Subcutaneous adipose tissue (tissue), 4 donors: ENCODE measurements around the gene LRATD1. TPM values are rescaled to one million over a fixed set of nuclear protein-coding genes. Genes with fewer than 3 reads are reported as not detected.

Source experiments
- CTCF ChIP-seq: fragments of 450-650 bp; IDR thresholded peaks from one replicate; pipeline ENCODE4 v1.5.1; 2016; ENCODE audit warnings: low read depth, mild to moderate bottlenecking, control low read depth, antibody characterized with exemption, moderate library complexity
- total RNA-seq, 4 donors: library from RNA; depleted of rRNA; stranded (reverse); fragments of >200 nt; gene quantifications; one replicate each; pipeline ENCODE4 v1.1.0, GENCODE V29; 2016

Gene LRATD1
- total RNA-seq, 4 donors from 2014 or later: 0.44 to 1.5 (median 1.2) TPM

- TF ChIP-seq CTCF: no peak
Observed at GRCh38 chr2:14650066-14650465, 17.5 kb downstream of the LRATD1 start.

GRCh38 chr2:14654835-14655282, 22.3 kb downstream of the LRATD1 start:
- no peak for TF ChIP-seq CTCF

GRCh38 chr2:14656146-14656545, 23.6 kb downstream of the LRATD1 start:
- TF ChIP-seq CTCF: no peak

GRCh38 chr2:14661163-14661562, 28.6 kb downstream of the LRATD1 start:
- no peak for TF ChIP-seq CTCF

- no peak for TF ChIP-seq CTCF
Observed at GRCh38 chr2:14673351-14673875, 40.9 kb downstream of the LRATD1 start.

- no peak for TF ChIP-seq CTCF
Observed at GRCh38 chr2:14675489-14675888, 43.0 kb downstream of the LRATD1 start.

- TF ChIP-seq CTCF: no peak
Observed at GRCh38 chr2:14676371-14676770, 43.9 kb downstream of the LRATD1 start.

- no peak for TF ChIP-seq CTCF
Observed at GRCh38 chr2:14677039-14677438, 44.5 kb downstream of the LRATD1 start.
